IPS-18c (cell line): ENCODE results near the gene ACHE.
A peak's percentile ranks its signal among the peaks of the same experiment; 100 is the strongest.

Experiments
- H3K4me3 ChIP-seq: 2 replicates; pipeline ENCODE4 v1.7.0; 2013; ENCODE audit warnings: low read depth, mild to moderate bottlenecking, low read length, moderate library complexity; ENCODE audit not compliant: insufficient read depth
- H3K9me3 ChIP-seq: one replicate; pipeline ENCODE4 v1.6.1; 2013; ENCODE audit warnings: mild to moderate bottlenecking, low read length, moderate library complexity; ENCODE audit not compliant: control insufficient read depth, insufficient read depth

Gene ACHE

DNA sequence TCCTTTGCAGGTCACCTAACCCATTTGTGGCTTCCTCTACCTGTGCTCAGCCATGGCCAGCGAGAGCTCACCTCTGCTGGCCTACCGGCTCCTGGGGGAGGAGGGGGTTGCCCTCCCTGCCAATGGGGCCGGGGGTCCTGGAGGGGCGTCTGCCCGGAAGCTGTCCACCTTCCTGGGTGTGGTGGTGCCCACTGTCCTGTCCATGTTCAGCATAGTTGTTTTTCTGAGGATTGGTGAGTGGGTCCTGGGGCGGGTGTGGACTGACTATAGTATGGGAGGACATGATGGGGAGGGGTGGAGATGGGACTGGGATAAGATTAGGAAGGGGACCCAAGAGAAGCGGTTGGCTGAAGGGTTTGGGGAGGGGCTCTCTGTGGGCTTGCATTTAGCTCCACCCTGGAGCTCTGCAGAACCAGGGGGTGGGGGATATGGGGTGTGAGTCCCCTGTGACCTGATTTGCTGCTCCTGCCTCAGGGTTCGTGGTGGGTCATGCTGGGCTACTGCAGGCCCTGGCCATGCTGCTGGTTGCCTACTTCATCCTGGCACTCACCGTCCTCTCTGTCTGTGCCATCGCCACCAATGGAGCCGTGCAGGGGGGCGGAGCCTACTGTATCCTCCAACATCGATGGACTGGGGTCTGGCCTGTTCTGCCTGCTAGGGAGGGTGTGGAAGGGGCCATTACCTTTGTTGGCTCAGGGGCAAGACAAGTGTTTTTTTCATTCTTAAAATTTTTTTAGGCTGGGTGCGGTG, 41.4 kb downstream of the ACHE start:
- Histone ChIP-seq H3K9me3 (no peaks in the 10 kb centered on the region), H3K4me3 (no peak overlapping the region)

- no peaks in the 10 kb centered on the region for H3K9me3 ChIP-seq
Measured at GRCh38 chr7:100852048-100852872, 43.4 kb downstream of the ACHE start, which contains the start of gene SLC12A9. Gene SLC12A9, plus strand, starts transcription at chr7:100852713. Its CDS starts 1,485 bp downstream, at chr7:100854198.

GRCh38 chr7:100847360-100847759, 48.3 kb downstream of the ACHE start:
- H3K4me3 ChIP-seq: no peak overlapping the region

More at GRCh38 chr7:100852048-100852872, 43.4 kb downstream of the ACHE start, which contains the start of gene SLC12A9:
- H3K4me3 ChIP-seq: peak within 1 kb of the TSS; percentile 89

GRCh38 chr7:100840470-100841100, 55.1 kb downstream of the ACHE start:
- Histone ChIP-seq H3K4me3 (no peak overlapping the region), H3K9me3 (no peaks in the 10 kb centered on the region)

More at GRCh38 chr7:100847360-100847759, 48.3 kb downstream of the ACHE start:
- H3K9me3 ChIP-seq: no peaks in the 10 kb centered on the region
